ENCODE data around the gene DNAJA3.

The DNAJA3 gene

GRCh38 chr16:4416200-4417032, 9.3 kb upstream of the DNAJA3 start, which contains the start of gene CORO7:
TSS of gene CORO7 (minus strand) at chr16:4416596. CDS start at chr16:4416518, 78 bp downstream.
- Histone ChIP-seq H3K4me2 (ENCODE audit: low read length) (peak within 1 kb of the TSS; percentile 97), H3K9ac (no peak within 1 kb of the TSS), H3K27ac (peak within 1 kb of the TSS; percentile 25), H3K9me3 (ENCODE audit: control insufficient read depth, low read length) (no peaks in the 10 kb centered on the region), H3K79me2 (no peaks in the 10 kb centered on the region), H2AFZ (peak within 1 kb of the TSS; percentile 87), H3K36me3 (ENCODE audit: control insufficient read depth, insufficient read depth, low read length) (no peaks in the 10 kb centered on the region), H3K4me3 (ENCODE audit: low read depth, low read length) (peak within 1 kb of the TSS; percentile 79), H3K27me3 (ENCODE audit: control insufficient read depth, insufficient read depth, low read length) (no peaks in the 10 kb centered on the region), H3K4me1 (peaks cover 2% of the 10 kb centered on the region)
- TF ChIP-seq, protein P1, sequence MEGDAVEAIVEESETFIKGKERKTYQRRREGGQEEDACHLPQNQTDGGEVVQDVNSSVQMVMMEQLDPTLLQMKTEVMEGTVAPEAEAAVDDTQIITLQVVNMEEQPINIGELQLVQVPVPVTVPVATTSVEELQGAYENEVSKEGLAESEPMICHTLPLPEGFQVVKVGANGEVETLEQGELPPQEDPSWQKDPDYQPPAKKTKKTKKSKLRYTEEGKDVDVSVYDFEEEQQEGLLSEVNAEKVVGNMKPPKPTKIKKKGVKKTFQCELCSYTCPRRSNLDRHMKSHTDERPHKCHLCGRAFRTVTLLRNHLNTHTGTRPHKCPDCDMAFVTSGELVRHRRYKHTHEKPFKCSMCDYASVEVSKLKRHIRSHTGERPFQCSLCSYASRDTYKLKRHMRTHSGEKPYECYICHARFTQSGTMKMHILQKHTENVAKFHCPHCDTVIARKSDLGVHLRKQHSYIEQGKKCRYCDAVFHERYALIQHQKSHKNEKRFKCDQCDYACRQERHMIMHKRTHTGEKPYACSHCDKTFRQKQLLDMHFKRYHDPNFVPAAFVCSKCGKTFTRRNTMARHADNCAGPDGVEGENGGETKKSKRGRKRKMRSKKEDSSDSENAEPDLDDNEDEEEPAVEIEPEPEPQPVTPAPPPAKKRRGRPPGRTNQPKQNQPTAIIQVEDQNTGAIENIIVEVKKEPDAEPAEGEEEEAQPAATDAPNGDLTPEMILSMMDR (IDR thresholded peaks at IDR 0.05): no peak

GRCh38 chr16:4419402-4419959, 6.2 kb upstream of the DNAJA3 start:
- H3K79me2 ChIP-seq: no peaks in the 10 kb centered on the region
- H3K9me3 ChIP-seq (ENCODE audit: control insufficient read depth, low read length): no peaks in the 10 kb centered on the region
- no peak overlapping the region for H3K4me2 ChIP-seq (ENCODE audit: low read length)
- TF ChIP-seq, protein P1 (IDR thresholded peaks at IDR 0.05): no peak
- H3K27ac ChIP-seq: no peak overlapping the region
- no peaks in the 10 kb centered on the region for H3K27me3 ChIP-seq (ENCODE audit: control insufficient read depth, insufficient read depth, low read length)
- no peak overlapping the region for H3K4me3 ChIP-seq (ENCODE audit: low read depth, low read length)
- H2AFZ ChIP-seq: no peak overlapping the region
- peaks cover under 1% of the 10 kb centered on the region for H3K4me1 ChIP-seq
- H3K36me3 ChIP-seq (ENCODE audit: control insufficient read depth, insufficient read depth, low read length): no peaks in the 10 kb centered on the region
- no peak overlapping the region for H3K9ac ChIP-seq

GRCh38 chr16:4420505-4421105, 5.1 kb upstream of the DNAJA3 start:
- Histone ChIP-seq H3K9ac (no peak overlapping the region), H3K4me3 (ENCODE audit: low read depth, low read length) (no peak overlapping the region), H2AFZ (no peak overlapping the region), H3K4me1 (peaks cover 4% of the 10 kb centered on the region), H3K4me2 (ENCODE audit: low read length) (no peak overlapping the region), H3K27me3 (ENCODE audit: control insufficient read depth, insufficient read depth, low read length) (no peaks in the 10 kb centered on the region), H3K27ac (no peak overlapping the region), H3K9me3 (ENCODE audit: control insufficient read depth, low read length) (no peaks in the 10 kb centered on the region), H3K79me2 (no peaks in the 10 kb centered on the region), H3K36me3 (ENCODE audit: control insufficient read depth, insufficient read depth, low read length) (no peaks in the 10 kb centered on the region)
- TF ChIP-seq, protein P1 (IDR thresholded peaks at IDR 0.05): no peak

GRCh38 chr16:4426021-4426684, 485 bp downstream of the DNAJA3 start:
- no peak overlapping the region for H3K9ac ChIP-seq
- peaks cover 34% of the 10 kb centered on the region for H3K79me2 ChIP-seq
- peaks cover 7% of the 10 kb centered on the region for H3K4me1 ChIP-seq
- TF ChIP-seq, protein P1 (IDR thresholded peaks at IDR 0.05): no peak
- H3K9me3 ChIP-seq (ENCODE audit: control insufficient read depth, low read length): no peaks in the 10 kb centered on the region
- H3K27ac ChIP-seq: peak overlapping the region; percentile 98
- peak overlapping the region; percentile 91 for H2AFZ ChIP-seq
- no peaks in the 10 kb centered on the region for H3K36me3 ChIP-seq (ENCODE audit: control insufficient read depth, insufficient read depth, low read length)
- H3K4me2 ChIP-seq (ENCODE audit: low read length): peak overlapping the region; percentile 78
- peak overlapping the region; percentile 89 for H3K4me3 ChIP-seq (ENCODE audit: low read depth, low read length)
- H3K27me3 ChIP-seq (ENCODE audit: control insufficient read depth, insufficient read depth, low read length): no peaks in the 10 kb centered on the region
